HCT116 (cell line): ENCODE data around the gene CPOX. TPM values are rescaled to one million over a fixed set of nuclear protein-coding genes. Genes with fewer than 3 reads are reported as not detected.

Source experiments
- ATAC-seq: fragments of 200-7000 bp; cut with Tn5 transposase; 2 replicates; pipeline ENCODE4 v1.9.1; 2020; ENCODE audit warnings: mild to moderate bottlenecking, moderate library complexity
- BruUV-seq: library from RNA; stranded (reverse); fragments of 400-500 nt; replicated peaks from 2 replicates; lab custom pipeline; 2021; lab: Mats Ljungman, UMichigan
- CTCF ChIA-PET: fragments of 300-600 bp; sonication (Branson Sonifier 250); formaldehyde crosslinking; loops from one replicate; lab custom pipeline; 2021; ENCODE audit warnings: antibody characterized with exemption; lab: Charles Lee
- POLR2A ChIA-PET: fragments of 300-600, 350-600 bp; sonication (Branson Sonifier 250); formaldehyde crosslinking; loops from one replicate; lab custom pipeline; 2021; ENCODE audit warnings: antibody characterized with exemption; lab: Charles Lee
- RAD21 ChIA-PET, 2 experiments: fragments of 300-600 bp; sonication (Branson Sonifier 250); formaldehyde crosslinking; loops; one replicate each; lab custom pipeline; 2023; ENCODE audit warnings: low total read pairs in 2 of 2; ENCODE audit not compliant: uncharacterized antibody in 2 of 2, unreplicated experiment in 2 of 2, low non-redundant PET in 1 of 2; lab: Charles Lee
- DNase-seq: peaks from one replicate; pipeline ENCODE4 v3.0.0-alpha.2; 2010; ENCODE audit warnings: low read depth, low spot score
- H2AFZ ChIP-seq: fragments of 200-600 bp; shearing (Covaris generic), sonication (generic); 2 replicates; pipeline ENCODE4 v1.6.1; 2017; ENCODE audit warnings: low read depth, mixed run types, mixed read lengths, antibody characterized with exemption, low read length; ENCODE audit not compliant: poor library complexity, severe bottlenecking
- H3K27ac ChIP-seq: 2 replicates; pipeline ENCODE4 v1.5.1; 2012; ENCODE audit warnings: low read depth, low read length
- H3K27me3 ChIP-seq: fragments of 200-600 bp; sonication (generic); 2 replicates; pipeline ENCODE4 v1.6.1; 2016; ENCODE audit warnings: mixed run types, low read length, mixed read lengths; ENCODE audit not compliant: insufficient read depth
- H3K36me3 ChIP-seq, 2 experiments: fragments of 200-500 bp in 1 of 2; fragments of 200-600 bp in 1 of 2; sonication (Bioruptor generic) in 1 of 2; sonication (generic) in 1 of 2; 2 replicates each; pipeline versions ENCODE4 v1.5.1 to v1.6.1; 2014 to 2016; ENCODE audit warnings: low read length in 2 of 2, inconsistent platforms in 1 of 2, mixed read lengths in 1 of 2, mixed run types in 1 of 2; ENCODE audit not compliant: insufficient read depth in 2 of 2, control insufficient read depth in 1 of 2
- H3K4me1 ChIP-seq, 2 experiments: fragments of 200-600 bp in 1 of 2; sonication (generic) in 1 of 2; 2 replicates each; pipeline versions ENCODE4 v1.5.1 to v1.6.1; 2012 to 2017; ENCODE audit warnings: low read length in 2 of 2, inconsistent platforms in 1 of 2, mild to moderate bottlenecking in 1 of 2, mixed read lengths in 1 of 2, mixed run types in 1 of 2, moderate library complexity in 1 of 2; ENCODE audit not compliant: insufficient read depth in 2 of 2, control insufficient read depth in 1 of 2
- H3K4me2 ChIP-seq: fragments of 200-600 bp; sonication (generic); 2 replicates; pipeline ENCODE4 v1.6.1; 2017; ENCODE audit warnings: mixed run types, low read length, mixed read lengths
- H3K4me3 ChIP-seq, 2 experiments: fragments of 200-600 bp in 1 of 2; sonication (generic) in 1 of 2; replicated peaks in 1 of 2; 2 replicates each; pipeline ENCODE4 v1.5.1; 2011 to 2016; ENCODE audit warnings: low read length in 2 of 2, control low read depth in 1 of 2, low read depth in 1 of 2, mild to moderate bottlenecking in 1 of 2, mixed read lengths in 1 of 2, mixed run types in 1 of 2
- H3K79me2 ChIP-seq: fragments of 200-600 bp; sonication (generic); 2 replicates; pipeline ENCODE4 v1.6.1; 2017; ENCODE audit warnings: mild to moderate bottlenecking, mixed run types, low read length, moderate library complexity, mixed read lengths; ENCODE audit not compliant: insufficient read depth
- H3K9ac ChIP-seq: fragments of 200-600 bp; sonication (generic); 2 replicates; pipeline ENCODE4 v1.6.1; 2016; ENCODE audit warnings: low read length, mixed read lengths
- H3K9me2 ChIP-seq: fragments of 200-600 bp; sonication (generic), shearing (Covaris generic); 2 replicates; pipeline ENCODE4 v1.6.1; 2017; ENCODE audit warnings: mixed run types, mild to moderate bottlenecking, moderate library complexity; ENCODE audit not compliant: insufficient read depth
- H3K9me3 ChIP-seq, 2 experiments: fragments of 200-500 bp in 1 of 2; fragments of 200-600 bp in 1 of 2; sonication (Bioruptor generic) in 1 of 2; sonication (generic) in 1 of 2; 2 replicates each; pipeline ENCODE4 v1.6.1; 2014 to 2017; ENCODE audit warnings: low read length in 2 of 2, mixed read lengths in 2 of 2, inconsistent platforms in 1 of 2, low read depth in 1 of 2, mild to moderate bottlenecking in 1 of 2, mixed run types in 1 of 2, moderate library complexity in 1 of 2; ENCODE audit not compliant: control insufficient read depth in 1 of 2, insufficient read depth in 1 of 2
- H4K20me1 ChIP-seq: fragments of 200-600 bp; sonication (generic), shearing (Covaris generic); 2 replicates; pipeline ENCODE4 v1.6.1; 2017; ENCODE audit warnings: mixed run types, mild to moderate bottlenecking, moderate library complexity; ENCODE audit not compliant: insufficient read depth
- ATF3 ChIP-seq: IDR thresholded peaks from 2 replicates; pipeline ENCODE4 v1.6.1; 2012
- CBX3 ChIP-seq: IDR thresholded peaks from 2 replicates; pipeline ENCODE4 v1.6.1; 2012; ENCODE audit warnings: low read depth
- CEBPB ChIP-seq: IDR thresholded peaks from 2 replicates; pipeline ENCODE4 v1.6.1; 2012; ENCODE audit warnings: low read depth
- ELF1 ChIP-seq: IDR thresholded peaks from 2 replicates; pipeline ENCODE4 v1.6.1; 2012; ENCODE audit warnings: low read depth, borderline replicate concordance
- EZH2 ChIP-seq: fragments of 200-600 bp; sonication (generic); IDR thresholded peaks from 2 replicates; pipeline ENCODE4 v1.6.1; 2017; ENCODE audit warnings: antibody characterized with exemption, mixed run types
- FOSL1 ChIP-seq: IDR thresholded peaks from 2 replicates; pipeline ENCODE4 v1.6.1; 2012; ENCODE audit warnings: low read depth
- JUND ChIP-seq: IDR thresholded peaks from 2 replicates; pipeline ENCODE4 v1.6.1; 2012
- POLR2AphosphoS5 ChIP-seq: IDR thresholded peaks from 2 replicates; pipeline ENCODE4 v1.6.1; 2011; ENCODE audit warnings: mild to moderate bottlenecking, low read depth, low read length, moderate library complexity
- RAD21 ChIP-seq: IDR thresholded peaks from 2 replicates; pipeline ENCODE4 v1.6.1; 2012; ENCODE audit warnings: low read depth, mild to moderate bottlenecking
- SIN3A ChIP-seq: IDR thresholded peaks from 2 replicates; pipeline ENCODE4 v1.6.1; 2012; ENCODE audit warnings: low read depth
- SP1 ChIP-seq: IDR thresholded peaks from 2 replicates; pipeline ENCODE4 v1.6.1; 2012; ENCODE audit warnings: low read depth
- SRF ChIP-seq: IDR thresholded peaks from 2 replicates; pipeline ENCODE4 v1.6.1; 2012; ENCODE audit warnings: low read depth
- TCF7L2 ChIP-seq: IDR thresholded peaks from 2 replicates; pipeline ENCODE4 v1.7.0; 2011; ENCODE audit warnings: borderline replicate concordance, inconsistent platforms; ENCODE audit not compliant: insufficient read depth, insufficient read length; ENCODE audit errors: extremely low read depth
- ZBTB33 ChIP-seq: IDR thresholded peaks from 2 replicates; pipeline ENCODE4 v1.6.1; 2011; ENCODE audit warnings: mild to moderate bottlenecking, low read length, moderate library complexity; ENCODE audit not compliant: insufficient replicate concordance; ENCODE audit errors: extremely low read depth
- ZFX ChIP-seq: fragments of 450-650 bp; IDR thresholded peaks from 2 replicates; pipeline ENCODE4 v1.6.1; 2017
- ZNF274 ChIP-seq: fragments of 200-500 bp; sonication (Bioruptor generic); IDR thresholded peaks from 2 replicates; pipeline ENCODE4 v1.6.1; 2014; ENCODE audit warnings: mild to moderate bottlenecking, low read depth, low read length, inconsistent platforms
- intact Hi-C: fragments of 100-400 bp; cut with micrococcal nuclease; formaldehyde crosslinking; loops from 2 replicates; pipeline ENCODE4 v1.10.0; 2022
- total RNA-seq: library from RNA; stranded (reverse); gene quantifications from one replicate; pipeline ENCODE4 v1.2.1, GENCODE V29; 2021; ENCODE audit not compliant: unreplicated experiment

Gene CPOX
- total RNA-seq, 1 experiment from 2014 or later: 353 TPM

GRCh38 chr3:98603580-98603979 is 10.2 kb upstream of the CPOX start:
- Histone ChIP-seq H3K79me2 (no peaks in the 10 kb centered on the region), H3K36me3 (no peaks in the 10 kb centered on the region), H3K9ac (no peak overlapping the region), H3K27ac (no peak overlapping the region), H2AFZ (no peak overlapping the region), H3K4me3 (no peak overlapping the region), H3K9me2 (no peaks in the 10 kb centered on the region), H4K20me1 (no peaks in the 10 kb centered on the region), H3K27me3 (no peaks in the 10 kb centered on the region), H3K4me2 (no peak overlapping the region), H3K4me1 (no peaks in the 10 kb centered on the region), H3K9me3 (no peaks in the 10 kb centered on the region)
- ATAC-seq (no peak), DNase-seq (no peak)
- TF ChIP-seq FOSL1 (no peak), TCF7L2 (no peak), CEBPB (no peak), ZFX (no peak), ZNF274 (no peak), SRF (no peak), SIN3A (no peak), ELF1 (no peak), CBX3 (no peak), POLR2AphosphoS5 (no peak)
- RAD21 ChIA-PET: no interaction called here
- POLR2A ChIA-PET: no interaction called here
- CTCF ChIA-PET: interaction anchor here (2.6 to 4.5 kb wide), 2 partner anchors 8 to 210 kb away, joined by 24 to 130 read pairs; no protein-coding TSS in a partner anchor
- intact Hi-C loops: loop anchor here (2.0 to 5.0 kb wide), 3 partner anchors 194 to 1149 kb away; no protein-coding TSS in a partner anchor
- no TSS peak for BruUV-seq

GRCh38 chr3:98602078-98602678 is 8.8 kb upstream of the CPOX start:
- ChIA-PET POLR2A (interaction anchor here (0.6 to 1.0 kb wide), 2 partner anchors 9 to 212 kb away, joined by 3 to 4 read pairs; partner anchors contain the start of gene CPOX), RAD21 (interaction anchor here (0.6 to 1.6 kb wide), 7 partner anchors 191 to 726 kb away, joined by 3 to 10 read pairs (median 4); no protein-coding TSS in a partner anchor), CTCF (interaction anchor here (0.6 to 4.5 kb wide), 19 partner anchors 10 to 1186 kb away, joined by 3 to 130 read pairs (median 4); partner anchors contain the start of gene CPOX)
- Histone ChIP-seq H4K20me1 (no peaks in the 10 kb centered on the region), H3K9me3 (no peaks in the 10 kb centered on the region), H3K9ac (no peak overlapping the region), H3K4me3 (no peak overlapping the region), H3K36me3 (no peaks in the 10 kb centered on the region), H2AFZ (peak overlapping the region; percentile 75), H3K4me2 (no peak overlapping the region), H3K79me2 (no peaks in the 10 kb centered on the region), H3K27me3 (no peaks in the 10 kb centered on the region), H3K4me1 (no peaks in the 10 kb centered on the region), H3K27ac (no peak overlapping the region), H3K9me2 (no peaks in the 10 kb centered on the region)
- BruUV-seq: no TSS peak
- DNase-seq (peak; percentile 71), ATAC-seq (peak; percentile 96)
- intact Hi-C loops: loop anchor here (1.0 to 5.0 kb wide), 4 partner anchors 195 to 1150 kb away; no protein-coding TSS in a partner anchor
- no peak for TF ChIP-seq JUND
- TF ChIP-seq EZH2: no peak
- TF ChIP-seq ATF3: no peak
- TF ChIP-seq POLR2AphosphoS5: no peak
- TF ChIP-seq CBX3: peak; percentile 62; the same call in 1 of the 2 replicates
- peak; percentile 97 for TF ChIP-seq RAD21
- no peak for TF ChIP-seq ZBTB33
- no peak for TF ChIP-seq FOSL1
- no peak for TF ChIP-seq CEBPB
- no peak for TF ChIP-seq SP1
- TF ChIP-seq SIN3A: no peak
